Measurements from ENCODE around the gene JUNB. TPM values are rescaled to one million over a fixed set of nuclear protein-coding genes. Genes with fewer than 3 reads are reported as not detected.
A peak's percentile ranks its signal among the peaks of the same experiment; 100 is the strongest.

Gene JUNB
- total and polyA plus RNA-seq, 2 of the 13 experiments (the other 11 are each of a cell fraction or from before 2014, with no cell fraction given): 7.7 to 8.2 TPM

GRCh38 chr19:12754465-12755196, 36.7 kb upstream of the JUNB start:
- peaks cover 2 to 34% of the 10 kb centered on the region in 2 experiments for H3K27me3 ChIP-seq (ENCODE audit: control insufficient read depth in 1 of 2, insufficient read depth in 2 of 2, low read length in 2 of 2)
- no TSS peak for BruUV-seq (replicated peaks)
- FAIRE-seq (no peak), DNase-seq (ENCODE audit: low spot score) (no peak), ATAC-seq (no peak)
- intact Hi-C loops (cut with micrococcal nuclease; ENCODE audit: unreplicated experiment) (no loop called here), in situ Hi-C loops (cut with HindIII; ENCODE audit: extremely low pct_ligation_motif_present, low pct_unique_long_range_greater_than_20kb) (loop anchor here (5.0 kb wide), 1 partner anchor 42 kb away; no protein-coding TSS in a partner anchor)
- no peaks in the 10 kb centered on the region for H3K9me3 ChIP-seq (ENCODE audit: low read length)
- 70% methylated on average over 17 of the region's 50 CpGs for WGBS (ENCODE audit: low lambda C conversion rate)
- no peak overlapping the region for H2AFZ ChIP-seq (ENCODE audit: low read length)
- no peak overlapping the region for H3K9ac ChIP-seq (ENCODE audit: insufficient read depth, low read depth, low read length)
- CTCF ChIA-PET (ENCODE audit: low intra/inter-chr PET ratio, low total read pairs): no interaction called here
- H3K4me1 ChIP-seq (ENCODE audit: insufficient read depth, low read length): peaks cover 34% of the 10 kb centered on the region
- H3K4me2 ChIP-seq (ENCODE audit: low read depth, low read length): no peak overlapping the region
- no peak overlapping the region for H3K27ac ChIP-seq (ENCODE audit: extremely low read length, insufficient read depth, low read length)
- H4K20me1 ChIP-seq (ENCODE audit: insufficient read depth, low read length): no peaks in the 10 kb centered on the region
- POLR2A ChIA-PET: no interaction called here
- TF ChIP-seq ZNF326 (CRISPR knock-in tag; IDR thresholded peaks at IDR 0.05; ENCODE audit: borderline replicate concordance): no peak
- TF ChIP-seq FOXK1 (CRISPR knock-in tag; IDR thresholded peaks at IDR 0.05; ENCODE audit: borderline replicate concordance, low read depth): no peak
- H3K79me2 ChIP-seq (ENCODE audit: insufficient read depth, low read length): no peaks in the 10 kb centered on the region
- H3K36me3 ChIP-seq (replicated peaks in 1 of 2; ENCODE audit: control insufficient read depth in 1 of 2, insufficient read depth in 2 of 2, low read length in 2 of 2): no peaks in the 10 kb centered on the region
- no peak overlapping the region for H3K4me3 ChIP-seq (replicated peaks in 1 of 3; ENCODE audit: insufficient read depth in 1 of 3, low read depth in 2 of 3, low read length in 3 of 3)

GRCh38 chr19:12756150-12756883, 35.0 kb upstream of the JUNB start:
- CTCF ChIA-PET (ENCODE audit: low intra/inter-chr PET ratio, low total read pairs): interaction anchor here (0.6 to 0.8 kb wide), 2 partner anchors 9 to 58 kb away, joined by 3 read pairs; no protein-coding TSS in a partner anchor
- TF ChIP-seq TMF1 (CRISPR knock-in tag; IDR thresholded peaks at IDR 0.05; ENCODE audit: low read depth) (no peak), ZNF121 (CRISPR knock-in tag; IDR thresholded peaks at IDR 0.05) (peak; percentile 36; the same call in 1 of the 2 replicates), ZSCAN25 (CRISPR knock-in tag; IDR thresholded peaks at IDR 0.05) (no peak), RFXANK (CRISPR knock-in tag; IDR thresholded peaks at IDR 0.05) (no peak), ZSCAN20 (CRISPR knock-in tag; IDR thresholded peaks at IDR 0.05; ENCODE audit: borderline replicate concordance) (no peak)
- POLR2A ChIA-PET: no interaction called here
- H3K79me2 ChIP-seq (ENCODE audit: insufficient read depth, low read length): no peaks in the 10 kb centered on the region
- H3K9me3 ChIP-seq (ENCODE audit: low read length): no peaks in the 10 kb centered on the region
- no peak for DNase-seq (ENCODE audit: low spot score)
- H3K27me3 ChIP-seq (ENCODE audit: control insufficient read depth in 1 of 2, insufficient read depth in 2 of 2, low read length in 2 of 2): peaks cover 2 to 22% of the 10 kb centered on the region in 2 experiments
- no peaks in the 10 kb centered on the region for H4K20me1 ChIP-seq (ENCODE audit: insufficient read depth, low read length)
- FAIRE-seq: no peak
- peaks cover 22% of the 10 kb centered on the region for H3K4me1 ChIP-seq (ENCODE audit: insufficient read depth, low read length)
- H3K4me3 ChIP-seq (replicated peaks in 1 of 3; ENCODE audit: insufficient read depth in 1 of 3, low read depth in 2 of 3, low read length in 3 of 3): peak overlapping the region in 1 of 3 experiments; percentile 14; a peak in 1 of 6 replicates
- no peak overlapping the region for H3K27ac ChIP-seq (ENCODE audit: extremely low read length, insufficient read depth, low read length)
- in situ Hi-C loops (cut with HindIII; ENCODE audit: extremely low pct_ligation_motif_present, low pct_unique_long_range_greater_than_20kb) (loop anchor here (5.0 kb wide), 1 partner anchor 44 kb away; no protein-coding TSS in a partner anchor), intact Hi-C loops (cut with micrococcal nuclease; ENCODE audit: unreplicated experiment) (no loop called here)
- no peak overlapping the region for H2AFZ ChIP-seq (ENCODE audit: low read length)
- 44% methylated on average over 14 of the region's 19 CpGs for WGBS (ENCODE audit: low lambda C conversion rate)
- no peak for ATAC-seq
- no TSS peak for BruUV-seq (replicated peaks)
- peak overlapping the region; percentile 32 for H3K4me2 ChIP-seq (ENCODE audit: low read depth, low read length)
- H3K9ac ChIP-seq (ENCODE audit: insufficient read depth, low read depth, low read length): no peak overlapping the region
- H3K36me3 ChIP-seq (replicated peaks in 1 of 2; ENCODE audit: control insufficient read depth in 1 of 2, insufficient read depth in 2 of 2, low read length in 2 of 2): no peaks in the 10 kb centered on the region

All from HepG2 (cell line).